DMS114 treated with DMSO at 0.1 percent for 48 hours (cell line): ENCODE measurements around the gene MAP2K7.
"Not testable (repeated sequence)": the region's sequence is repeated elsewhere in the genome, so short reads cannot be mapped to it uniquely, and the experiment has no call there.

Experiments used
- DNase-seq: peaks from one replicate; lab custom pipeline; 2025; ENCODE audit not compliant: unreplicated experiment; lab: John Stamatoyannopoulos, UW

Gene MAP2K7

GRCh38 chr19:7883105-7883504 lies 20.6 kb upstream of the MAP2K7 start:
- no peak for DNase-seq

- no peak for DNase-seq
These were observed 19.7 kb upstream of the MAP2K7 start for GRCh38 chr19:7883796-7884570.

- no peak for DNase-seq
These were observed 17.9 kb upstream of the MAP2K7 start for GRCh38 chr19:7885818-7886217.

GRCh38 chr19:7887408-7888144 lies 16.1 kb upstream of the MAP2K7 start:
- DNase-seq = no peak

GRCh38 chr19:7888145-7888825 lies 15.4 kb upstream of the MAP2K7 start, which contains the start of gene LRRC8E:
TSS of gene LRRC8E (plus strand) at chr19:7888510. CDS start at chr19:7895604, 7,094 bp downstream.
- DNase-seq = no peak

GRCh38 chr19:7888826-7889217 lies 14.9 kb upstream of the MAP2K7 start:
- no peak for DNase-seq

- DNase-seq = not testable (repeated sequence)
These were observed 10.1 kb upstream of the MAP2K7 start for GRCh38 chr19:7893362-7894101.

GRCh38 chr19:7894612-7895309 lies 8.9 kb upstream of the MAP2K7 start:
- DNase-seq = no peak

GRCh38 chr19:7895565-7895964 lies 8.1 kb upstream of the MAP2K7 start:
- DNase-seq = no peak

GRCh38 chr19:7897292-7897691 lies 6.4 kb upstream of the MAP2K7 start:
- no peak for DNase-seq

- no peak for DNase-seq
These were observed 4.7 kb upstream of the MAP2K7 start for GRCh38 chr19:7898967-7899366.

- DNase-seq = no peak
These were observed 3.8 kb upstream of the MAP2K7 start for GRCh38 chr19:7899751-7900378.

GRCh38 chr19:7900401-7900870 lies 3.2 kb upstream of the MAP2K7 start:
- no peak for DNase-seq

GRCh38 chr19:7900931-7901330 lies 2.7 kb upstream of the MAP2K7 start:
- no peak for DNase-seq

- DNase-seq = no peak
These were observed 2.3 kb upstream of the MAP2K7 start for GRCh38 chr19:7901337-7901736.

GRCh38 chr19:7902796-7903243 lies 857 bp upstream of the MAP2K7 start:
- no peak for DNase-seq

GRCh38 chr19:7904074-7905020 lies 670 bp downstream of the MAP2K7 start:
- DNase-seq = no peak

GRCh38 chr19:7905268-7905667 lies 1.6 kb downstream of the MAP2K7 start:
- DNase-seq = no peak

- no peak for DNase-seq
These were observed 2.2 kb downstream of the MAP2K7 start for GRCh38 chr19:7905859-7906258.
